ENCODE results near the gene ZEB2.
"Not testable (repeated sequence)": the region's sequence is repeated elsewhere in the genome, so short reads cannot be mapped to it uniquely, and the experiment has no call there.

The ZEB2 gene

DNA sequence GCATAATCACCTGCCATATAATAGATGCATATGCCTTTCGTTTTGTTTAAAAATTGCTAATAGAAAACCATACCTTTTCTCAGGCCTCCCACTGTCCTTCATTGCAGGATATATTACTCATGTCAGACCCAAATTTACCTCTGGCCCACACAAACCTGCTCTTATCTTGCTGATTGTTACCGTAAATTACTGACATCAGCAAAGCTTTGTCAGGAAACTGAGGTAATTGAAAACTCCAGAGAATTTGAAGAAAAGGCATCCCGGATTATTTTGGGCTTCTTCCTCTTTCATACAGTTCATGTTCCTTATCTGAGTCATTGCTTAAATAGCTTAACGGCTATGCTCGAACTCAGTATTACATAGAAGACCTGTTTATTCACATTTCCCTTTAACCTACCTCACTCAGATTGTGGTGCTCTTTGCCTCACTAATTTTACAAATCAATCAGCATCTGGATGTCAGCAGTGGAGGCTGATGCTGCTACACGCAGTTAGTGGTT, 145.7 kb downstream of the ZEB2 start:
- no peak for DNase-seq

DNA sequence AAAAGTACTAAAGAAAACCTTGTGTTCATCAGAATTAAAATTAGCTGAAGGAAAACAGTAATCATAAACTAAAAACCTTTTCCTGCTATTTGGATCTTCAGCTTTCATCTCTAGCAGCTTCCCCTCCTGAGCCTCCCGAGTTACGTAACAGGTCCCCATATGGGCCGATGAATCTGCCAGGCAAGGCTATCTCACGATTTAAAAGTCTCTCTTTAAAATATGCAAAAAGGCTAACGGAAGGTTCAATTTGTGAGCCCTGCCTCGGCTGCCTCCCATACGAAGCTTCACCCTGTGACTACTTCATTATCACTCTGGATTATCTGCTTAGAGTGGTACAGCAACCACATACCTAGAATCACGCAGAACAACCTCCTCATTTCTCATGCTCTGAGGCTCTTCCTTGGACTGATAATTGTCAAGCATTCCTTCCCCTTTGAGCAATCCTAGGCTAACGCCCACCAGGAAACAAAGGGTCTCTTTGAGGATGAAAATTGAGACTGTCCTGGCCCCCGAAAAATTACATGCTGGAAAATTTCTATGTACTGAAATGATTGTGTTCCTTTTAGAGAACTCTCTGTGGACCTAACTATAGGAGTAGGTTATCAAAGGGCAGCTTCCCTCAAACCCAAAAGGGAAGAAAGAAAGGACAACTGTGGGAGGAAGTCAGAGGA, 147.4 kb downstream of the ZEB2 start:
- DNase-seq, result no peak

DNA sequence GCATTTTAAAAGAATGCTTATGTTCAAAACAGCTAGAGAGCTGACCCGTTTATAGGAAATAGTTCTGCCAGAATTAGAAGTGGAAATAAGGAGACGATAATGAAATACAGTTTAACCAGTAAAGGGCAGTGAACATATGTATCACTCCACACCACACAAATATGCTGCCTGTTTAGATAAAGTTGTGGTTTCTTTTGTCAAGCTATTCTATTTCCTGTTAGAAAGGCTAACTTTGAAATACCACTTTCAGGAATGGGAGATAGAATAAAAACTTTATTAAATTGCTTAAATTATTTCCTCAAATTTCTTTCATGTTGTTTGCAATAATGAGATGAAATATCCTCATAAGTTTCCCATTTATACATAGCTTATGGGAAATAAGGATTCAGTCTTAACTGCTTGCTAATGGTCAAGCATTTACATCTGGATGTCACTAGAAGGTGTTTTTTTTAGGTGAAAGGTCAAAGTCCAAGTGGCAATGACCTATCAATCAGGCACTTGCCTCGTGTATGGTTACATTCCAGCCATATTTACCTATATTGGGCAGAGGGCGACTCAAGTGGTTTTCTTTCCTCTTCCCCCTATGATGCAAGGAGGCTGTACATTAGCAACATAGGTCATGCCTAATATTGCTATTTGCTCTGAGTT, 148.9 kb downstream of the ZEB2 start:
- no peak for DNase-seq

DNA sequence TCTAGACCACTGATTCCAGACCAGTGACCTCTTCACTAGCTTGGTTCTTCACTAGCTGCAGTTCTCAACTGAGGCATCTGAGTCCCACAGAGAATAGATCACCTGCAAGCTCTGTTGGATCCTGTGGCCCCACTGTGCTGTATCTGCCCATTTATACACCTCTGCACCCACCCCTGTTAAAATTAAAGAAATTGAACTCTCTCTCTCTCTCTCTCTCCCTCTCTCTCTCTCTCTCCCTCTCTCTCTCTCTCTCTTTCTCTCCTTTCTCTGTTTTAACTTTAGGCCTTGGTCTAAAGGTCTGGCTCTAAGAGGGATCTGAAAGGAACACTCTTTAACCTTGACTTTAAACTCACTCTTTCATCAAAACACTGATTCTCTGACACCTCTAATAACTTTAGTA, 150.5 kb downstream of the ZEB2 start:
- DNase-seq, result no peak

DNA sequence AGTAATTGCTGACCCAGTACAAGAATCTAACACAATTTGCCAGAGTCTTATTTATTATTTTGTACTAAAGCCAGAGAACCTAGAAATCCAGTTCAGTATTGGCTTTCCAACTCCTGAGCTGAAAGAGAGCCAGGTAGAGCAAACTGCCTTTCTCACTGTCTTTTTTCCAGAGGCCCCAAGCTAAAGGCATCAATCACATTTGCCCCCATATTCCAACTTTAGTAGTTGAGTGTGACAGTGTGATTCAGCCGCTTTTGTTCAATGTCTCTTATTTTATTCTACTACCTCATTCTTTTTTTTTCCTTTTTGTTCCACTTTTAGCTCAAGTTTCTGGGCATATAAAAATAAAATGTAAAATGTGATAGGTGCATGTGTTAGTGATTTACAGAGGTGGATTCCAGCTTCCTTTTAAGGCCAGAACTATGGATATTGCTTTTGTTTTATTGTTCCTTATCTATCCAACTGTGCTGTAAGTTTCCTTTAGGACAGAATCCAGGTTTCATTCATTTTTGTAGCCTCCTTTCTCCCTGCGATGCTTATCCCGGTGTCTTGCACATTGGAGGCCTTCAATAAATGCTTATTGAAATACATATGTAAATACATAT, 153.0 kb downstream of the ZEB2 start:
- DNase-seq, result no peak

DNA sequence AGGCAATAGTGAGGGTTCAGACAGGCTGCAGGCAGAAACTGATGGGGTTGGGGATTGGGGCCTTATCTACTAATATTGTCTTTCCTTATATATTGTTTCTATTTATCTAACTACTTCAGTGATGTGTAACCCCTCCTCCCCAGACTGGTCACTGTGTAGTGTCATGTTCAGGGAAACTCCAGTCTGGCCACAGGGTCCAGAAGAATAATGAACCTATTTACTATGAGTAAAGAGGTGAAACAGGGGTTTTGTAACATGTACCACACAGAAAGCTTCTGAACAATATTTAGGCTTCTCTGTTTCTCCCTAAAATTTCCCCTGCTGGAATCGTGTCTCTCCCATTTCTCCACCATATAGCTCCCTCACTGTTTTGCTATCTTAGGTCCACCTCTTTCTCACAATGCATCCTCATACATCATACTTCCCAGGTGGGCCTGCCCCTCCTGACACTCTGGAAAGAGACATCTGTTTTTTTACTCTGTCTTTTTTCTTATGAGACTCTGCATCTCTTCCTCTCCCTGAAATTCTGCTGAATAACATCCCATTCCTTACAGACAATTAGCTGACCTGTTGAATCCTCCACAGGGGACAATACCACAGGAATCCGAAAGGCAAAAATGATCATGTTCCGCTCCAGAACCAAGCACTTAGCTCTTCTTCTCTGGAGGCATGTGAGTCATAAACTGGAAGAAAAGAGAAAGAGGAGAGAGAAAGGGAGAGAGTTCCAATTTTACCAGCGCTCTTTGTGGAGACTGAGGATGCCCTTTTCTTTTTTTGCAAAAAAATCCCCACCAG, 154.8 kb downstream of the ZEB2 start:
- no peak for DNase-seq

DNA sequence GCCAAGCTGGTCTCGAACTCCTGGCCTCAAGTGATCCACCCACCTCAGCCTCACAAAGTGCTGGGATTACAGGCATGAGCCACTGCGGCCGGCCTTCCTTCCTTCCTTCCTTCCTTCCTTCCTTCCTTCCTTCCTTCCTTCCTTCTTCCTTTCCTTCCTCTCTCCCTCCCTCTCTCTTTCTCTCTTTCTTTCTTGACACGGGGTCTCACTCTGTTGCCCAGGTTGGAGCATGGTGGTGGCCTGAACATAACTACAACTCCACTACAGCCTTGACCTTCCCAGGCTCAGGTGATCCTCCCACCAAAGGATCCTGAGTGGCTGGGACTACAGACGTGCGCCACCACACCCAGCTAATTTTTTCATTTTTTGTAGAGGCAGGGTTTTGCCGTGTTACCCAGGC, 155.7 kb downstream of the ZEB2 start:
- not testable (repeated sequence) for DNase-seq

DNA sequence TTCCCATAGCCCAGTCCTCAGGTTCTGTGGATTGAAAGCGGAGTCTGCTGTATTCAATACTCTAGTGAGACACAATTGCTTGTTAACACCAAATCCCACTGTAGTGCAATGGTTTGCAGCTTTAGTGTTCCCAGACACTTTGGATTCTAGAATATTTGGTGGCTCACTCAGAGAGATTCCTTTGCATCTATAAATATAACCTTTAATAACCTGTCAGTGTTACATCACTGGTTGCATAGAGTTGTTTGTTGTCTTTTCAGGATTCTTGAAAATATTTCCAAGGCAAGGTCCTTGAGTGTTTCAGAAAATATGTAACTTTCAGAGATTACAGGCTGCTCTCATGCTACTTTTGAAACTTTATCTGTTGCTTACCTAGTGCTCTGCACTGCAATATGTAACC, 157.5 kb downstream of the ZEB2 start:
- DNase-seq, result no peak

DNA sequence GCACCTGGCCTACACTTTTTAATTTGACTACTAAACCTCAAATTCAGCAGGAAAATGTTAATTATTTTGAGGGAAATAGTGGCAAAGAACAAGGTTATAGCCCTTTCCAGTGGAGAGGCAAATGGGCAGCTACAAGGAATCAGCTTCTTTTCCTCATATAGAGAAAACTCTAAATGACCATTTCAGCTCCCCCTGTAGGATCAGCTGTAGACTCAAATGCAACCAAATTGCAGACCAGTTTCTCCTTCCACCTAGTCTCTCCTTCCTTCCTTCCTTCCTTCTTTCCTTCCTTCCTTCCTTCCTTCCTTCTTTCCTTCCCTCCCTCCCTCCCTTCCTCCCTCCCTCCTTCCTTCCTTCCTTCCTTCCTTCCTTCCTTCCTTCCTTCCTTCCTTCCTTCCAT, 158.2 kb downstream of the ZEB2 start:
- no peak for DNase-seq

DNA sequence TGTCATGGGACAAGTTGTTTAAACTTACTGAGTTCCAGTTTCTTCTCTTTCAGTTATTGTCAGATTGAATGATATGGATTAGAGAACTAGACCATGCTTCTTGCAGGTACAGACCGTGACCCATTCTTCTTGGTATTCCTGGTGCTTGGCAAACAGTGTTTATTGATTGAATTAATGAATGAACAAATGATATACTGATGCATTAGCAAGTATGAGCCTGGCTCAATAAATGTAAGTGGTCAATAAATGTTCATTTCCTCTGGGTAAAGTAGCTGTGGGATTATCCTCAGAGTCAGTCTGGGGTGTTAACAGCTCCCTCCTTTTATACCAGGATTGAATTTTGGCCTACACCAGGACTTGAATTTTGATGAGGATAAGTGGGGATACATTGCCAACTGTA, 160.2 kb downstream of the ZEB2 start:
- no peak for DNase-seq

DNA sequence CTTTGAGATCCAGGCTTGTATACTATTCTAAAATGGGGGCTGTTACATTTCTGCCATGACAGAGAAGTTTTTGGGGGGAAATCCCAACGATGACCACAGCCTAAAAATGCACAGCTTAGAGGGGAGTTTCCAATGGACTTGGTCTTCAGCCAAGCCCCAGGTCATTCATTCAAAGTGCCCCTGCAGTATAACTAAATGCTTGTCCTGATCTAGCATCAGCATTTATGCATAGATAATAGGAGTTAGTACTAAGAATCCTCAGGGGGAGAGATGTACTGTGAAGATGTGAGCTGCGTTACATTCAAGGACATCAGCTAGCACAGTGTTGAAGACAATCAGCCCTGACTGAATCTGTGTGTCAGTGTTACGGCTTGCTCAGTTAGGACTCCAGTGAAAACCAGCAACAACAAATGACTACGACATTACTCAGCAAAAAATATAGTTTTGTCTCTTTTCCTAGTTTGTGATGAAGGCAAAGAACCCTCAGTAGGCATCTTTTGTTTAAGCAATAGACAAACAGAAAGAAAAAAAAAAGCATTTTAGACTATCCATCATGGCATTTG, 160.9 kb downstream of the ZEB2 start:
- no peak for DNase-seq

DNA sequence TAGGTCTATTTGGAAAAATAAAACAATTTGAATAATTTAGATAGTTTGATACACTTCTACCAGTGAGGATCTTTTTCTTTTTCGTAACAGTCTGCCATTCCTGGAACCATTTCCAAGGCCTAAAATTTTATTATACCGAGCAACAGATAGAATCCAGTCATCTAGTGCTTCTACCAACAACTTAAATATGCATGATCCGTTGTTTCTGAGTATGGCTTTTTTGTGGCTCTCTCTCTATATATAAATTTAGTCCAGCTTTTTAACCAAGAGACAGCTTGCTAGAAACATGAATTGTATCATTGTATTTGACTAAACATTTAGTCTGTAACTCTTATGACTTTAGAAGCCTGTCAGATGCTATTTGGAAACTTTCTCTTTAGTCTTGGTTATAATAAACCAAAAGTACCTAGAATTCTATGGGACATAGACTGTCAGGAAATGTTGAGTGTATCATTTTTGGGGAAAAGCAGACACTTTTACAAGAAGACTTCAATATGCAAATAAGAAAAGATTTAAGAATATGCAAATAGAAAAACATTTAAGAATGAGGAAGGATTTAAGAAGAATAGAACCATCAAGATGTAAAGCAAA, 161.4 kb downstream of the ZEB2 start:
- DNase-seq, result no peak

DNA sequence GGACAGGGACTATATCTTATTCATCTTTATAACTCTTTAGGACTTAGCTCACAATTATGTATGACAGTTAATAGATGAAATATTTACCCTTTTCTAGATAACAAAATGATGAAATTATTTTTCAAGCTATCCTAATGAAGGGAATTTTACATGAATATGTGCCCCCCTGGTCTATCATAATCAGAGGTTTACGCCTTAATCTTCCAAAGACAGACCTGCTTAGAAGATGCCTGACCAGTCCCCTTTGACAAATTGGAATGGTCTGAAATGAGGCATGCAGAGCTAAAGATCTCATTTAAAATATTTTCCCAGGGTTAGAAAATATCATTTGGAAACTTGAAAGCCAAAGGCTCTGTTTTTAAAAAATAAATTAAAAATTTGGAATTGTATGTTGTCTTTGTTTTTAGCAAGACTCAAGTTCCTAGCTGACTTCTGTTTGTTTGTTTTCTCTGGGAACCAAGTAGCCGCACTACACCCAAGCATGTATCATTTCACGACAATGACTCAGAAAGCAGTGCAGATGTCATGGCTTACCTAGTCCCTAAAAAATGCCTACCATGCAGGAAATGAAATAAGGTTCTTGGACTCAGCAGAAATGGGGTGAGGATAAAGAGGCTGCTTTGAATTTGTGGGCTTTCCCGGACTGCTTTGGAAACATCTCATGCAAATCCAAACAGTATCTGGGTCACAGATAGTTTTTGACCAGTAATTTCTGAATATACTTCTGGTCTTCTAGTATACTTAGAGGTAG, 162.1 kb downstream of the ZEB2 start:
- no peak for DNase-seq

DNA sequence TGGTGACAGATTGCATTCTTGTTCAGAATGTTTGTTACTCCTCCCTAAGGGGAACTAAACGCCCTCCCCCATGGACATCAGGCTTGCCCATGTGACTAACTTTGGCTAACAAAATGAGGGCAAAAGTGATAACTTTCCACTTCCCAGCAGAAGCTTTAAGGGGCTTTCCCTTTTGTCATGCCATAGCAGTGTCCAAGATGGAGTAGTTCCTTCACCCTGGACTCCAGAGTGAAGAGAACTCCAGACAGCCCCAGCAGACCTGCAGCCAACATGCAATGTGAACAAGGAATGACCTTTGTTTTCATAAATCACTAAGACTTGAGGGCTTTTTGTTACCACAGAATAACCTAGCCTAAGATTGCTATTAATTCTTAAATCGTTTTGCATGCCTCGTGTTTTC, 163.5 kb downstream of the ZEB2 start:
- no peak for DNase-seq

DNA sequence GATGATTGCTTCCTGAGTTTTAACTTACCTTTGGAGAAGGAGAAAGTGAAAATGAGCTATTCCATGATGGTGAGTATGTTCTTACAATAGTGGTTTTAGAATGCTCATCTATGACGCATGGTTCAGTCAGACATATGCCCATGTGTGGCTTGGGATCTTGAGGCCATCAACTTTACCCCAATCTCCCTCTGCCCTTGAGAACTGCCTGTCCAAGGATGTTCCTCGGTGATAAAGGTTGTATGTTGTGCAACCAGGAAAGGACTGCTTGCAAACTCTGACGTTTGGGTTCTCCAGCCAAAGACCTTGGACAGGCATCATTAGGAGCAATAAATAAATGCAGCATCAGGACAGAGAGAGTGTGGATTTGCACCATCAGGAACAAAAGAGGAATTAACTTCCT, 165.0 kb downstream of the ZEB2 start:
- DNase-seq, result no peak

DNA sequence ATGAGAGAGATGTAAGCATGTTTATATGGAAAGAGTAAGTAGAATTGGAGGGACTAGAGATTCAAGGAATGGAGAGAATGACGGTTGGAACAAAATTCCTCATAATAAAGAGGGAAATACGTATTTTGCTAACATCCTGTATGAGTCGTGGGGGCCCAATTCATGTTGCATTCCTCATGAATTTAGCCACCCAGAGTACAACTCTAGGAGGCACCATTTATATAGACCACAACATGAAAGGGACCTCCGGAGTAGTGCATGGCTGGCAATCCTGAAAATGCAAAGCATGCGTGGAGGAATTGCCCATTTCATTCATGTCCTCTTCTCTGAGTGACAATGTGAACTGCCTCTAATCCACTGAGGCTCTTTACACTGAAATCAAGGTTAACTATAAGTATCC, 168.2 kb downstream of the ZEB2 start:
- no peak for DNase-seq

DNA sequence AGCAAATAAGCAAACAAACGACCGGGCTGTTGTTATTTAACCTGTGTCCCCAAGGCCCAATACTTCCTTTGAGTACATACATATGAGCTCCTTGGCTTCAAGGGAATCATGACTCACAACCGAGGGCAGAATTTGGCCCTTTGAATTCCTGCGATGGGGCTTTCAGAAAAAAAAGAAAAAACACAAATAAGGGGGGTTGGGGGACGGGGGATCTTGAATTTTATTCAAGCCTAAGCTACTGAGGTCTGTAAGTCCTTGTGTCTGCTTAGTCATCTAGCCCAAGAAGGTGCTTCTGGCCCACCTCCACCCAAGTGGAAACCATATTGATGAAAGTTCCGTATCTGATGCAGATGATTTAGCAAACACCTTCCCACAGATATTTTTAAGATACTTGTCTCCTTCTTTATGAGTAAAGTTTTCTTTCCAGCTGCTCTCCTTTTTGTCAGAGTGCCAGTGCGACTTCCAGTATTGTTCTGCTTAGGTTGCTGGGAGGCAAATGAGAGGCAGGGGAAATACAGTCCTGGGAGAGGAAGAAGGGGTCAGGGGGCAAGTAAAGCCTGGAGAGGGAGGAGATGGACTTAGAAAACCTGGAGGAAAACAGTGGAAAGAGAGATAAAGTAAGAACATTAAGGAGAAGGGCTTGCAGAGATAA, 169.6 kb downstream of the ZEB2 start:
- no peak for DNase-seq

DNA sequence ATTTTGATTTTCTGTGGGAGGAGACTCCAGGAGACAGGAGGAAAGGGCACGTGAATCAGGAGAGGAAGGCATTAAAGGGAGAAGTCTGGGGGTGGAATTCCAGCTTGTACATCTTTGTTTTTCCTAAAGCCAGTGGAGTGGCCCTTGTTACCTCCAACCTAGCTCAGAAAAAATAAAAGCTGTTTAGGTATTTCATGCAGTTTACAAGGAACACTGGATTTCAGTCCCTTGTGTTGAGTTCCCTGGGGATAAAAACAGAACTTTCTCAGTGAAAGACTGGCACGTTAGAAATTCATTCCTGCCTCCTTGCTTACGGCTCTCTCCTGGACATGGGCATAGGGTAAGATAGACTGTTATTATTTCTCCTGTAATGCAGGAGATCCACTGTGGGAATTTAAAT, 170.2 kb downstream of the ZEB2 start:
- no peak for DNase-seq

DNA sequence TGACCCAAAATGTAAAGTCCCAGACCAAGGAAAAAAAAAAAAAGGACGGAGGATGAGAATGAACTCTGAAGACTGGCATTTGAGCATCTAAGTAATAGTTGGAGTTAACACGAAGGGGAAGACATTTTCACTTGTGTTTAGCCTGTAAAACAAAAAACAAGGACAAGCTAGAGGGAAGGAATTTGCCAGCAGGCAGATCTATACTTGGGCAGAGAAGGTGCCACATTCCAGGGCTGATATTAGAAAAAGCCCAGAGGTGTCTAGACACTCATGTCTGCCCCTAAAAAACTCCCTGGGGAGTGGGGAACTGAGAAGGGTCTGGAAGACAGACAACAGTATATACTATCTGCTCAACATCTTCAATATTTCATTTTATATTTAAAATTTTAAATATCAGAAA, 171.1 kb downstream of the ZEB2 start:
- no peak for DNase-seq

DNA sequence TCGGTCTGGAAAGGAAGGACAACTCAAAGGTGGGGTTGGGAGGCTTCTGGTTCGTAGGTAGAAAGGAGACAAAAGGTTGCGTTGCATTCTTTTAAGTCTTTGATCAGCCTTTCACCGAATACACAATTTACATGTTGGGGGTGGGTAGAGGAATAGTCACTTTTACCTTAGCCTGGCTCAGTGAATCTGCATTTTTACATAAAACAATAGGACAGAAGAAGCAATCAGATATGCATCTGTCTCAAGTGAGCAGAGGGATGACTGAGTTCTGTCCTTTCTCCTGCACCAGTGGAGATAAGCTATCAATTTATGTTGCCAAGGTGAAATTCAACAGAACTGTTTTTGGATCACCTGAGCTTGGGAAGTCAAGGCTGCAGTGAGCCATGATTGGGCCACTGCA, 173.7 kb downstream of the ZEB2 start:
- DNase-seq, result no peak

DNA sequence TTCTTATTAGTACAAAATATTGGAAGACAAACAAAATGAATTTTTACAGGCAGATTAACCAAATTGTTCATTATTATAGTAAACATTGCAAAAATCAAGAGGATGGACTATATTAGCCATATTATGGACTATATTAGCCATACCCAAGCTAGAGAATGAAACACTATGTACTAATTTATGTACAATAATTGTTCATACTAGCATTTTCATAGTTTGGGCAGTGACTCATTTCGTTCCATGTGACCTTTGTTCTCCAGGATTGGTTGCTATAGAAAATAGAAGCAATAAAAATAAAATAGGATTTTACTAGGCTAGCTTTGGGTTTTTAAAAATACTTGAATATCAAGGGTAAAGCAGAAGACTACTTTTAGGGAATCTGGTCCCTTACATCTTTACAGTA, 176.8 kb downstream of the ZEB2 start:
- DNase-seq, result no peak

DNA sequence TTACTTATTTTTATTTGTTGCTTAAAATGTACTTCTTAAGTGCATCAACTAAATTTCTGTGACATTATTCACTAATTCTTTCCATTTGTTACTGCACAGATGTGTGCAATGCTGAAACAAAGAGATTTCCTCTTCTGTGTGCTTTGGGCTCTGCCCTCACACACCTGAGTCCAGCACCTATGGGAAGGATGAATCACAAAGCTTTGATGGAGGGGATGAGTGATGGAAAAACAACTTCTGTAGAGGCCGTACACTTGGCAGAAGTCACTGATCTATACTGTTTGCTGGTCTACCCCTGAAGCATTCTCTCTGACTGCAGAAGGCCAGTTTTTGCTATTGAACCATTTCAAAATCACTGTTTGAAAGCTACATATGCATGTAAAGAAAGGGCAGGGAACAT, 178.4 kb downstream of the ZEB2 start:
- no peak for DNase-seq

Data from CD4-positive, alpha-beta T cell treated with Interleukin-4 for 1 hour (primary cell).